SK-N-SH (cell line): ENCODE results near the gene CHST15. TPM values are rescaled to one million over a fixed set of nuclear protein-coding genes. Genes with fewer than 3 reads are reported as not detected.
"Not testable (repeated sequence)": the region's sequence is repeated elsewhere in the genome, so short reads cannot be mapped to it uniquely, and the experiment has no call there.

Experiments
- CTCF ChIA-PET: fragments of 300-600, 350-600 bp; formaldehyde crosslinking; extraction: SDS; loops from one replicate; lab custom pipeline; 2021; lab: Yijun Ruan, JAX
- POLR2A ChIA-PET: fragments of 350-600 bp; sonication (Branson Sonifier 250); formaldehyde crosslinking; extraction: SDS; loops from one replicate; lab custom pipeline; 2020; ENCODE audit warnings: antibody characterized with exemption, inconsistent platforms; lab: Yijun Ruan, JAX
- DNase-seq: peaks from one replicate; pipeline ENCODE4 v3.0.0; 2012
- H2AFZ ChIP-seq: fragments of 200-600 bp; sonication (generic); 2 replicates; pipeline ENCODE4 v1.8.1; 2016; ENCODE audit warnings: antibody characterized with exemption, mild to moderate bottlenecking, low read depth
- H3F3A ChIP-seq: fragments of 200-600 bp; sonication (generic); replicated peaks from 2 replicates; pipeline ENCODE3; 2016; ENCODE audit warnings: antibody characterized with exemption, mild to moderate bottlenecking; ENCODE audit not compliant: insufficient read depth
- H3K27ac ChIP-seq, 2 experiments: fragments of 200-500 bp in 1 of 2; fragments of 200-600 bp in 1 of 2; sonication (Bioruptor generic) in 1 of 2; sonication (generic), shearing (Covaris generic) in 1 of 2; 2 replicates each; pipeline versions ENCODE4 v1.5.1 to v1.6.1; 2014 to 2016; ENCODE audit warnings: low read depth in 2 of 2, inconsistent platforms in 1 of 2, low read length in 1 of 2, mild to moderate bottlenecking in 1 of 2, mixed read lengths in 1 of 2
- H3K27me3 ChIP-seq: fragments of 200-600 bp; sonication (generic), shearing (Covaris generic); 2 replicates; pipeline ENCODE4 v1.6.1; 2016; ENCODE audit warnings: mixed run types; ENCODE audit not compliant: insufficient read depth
- H3K36me3 ChIP-seq, 2 experiments: fragments of 200-500 bp in 1 of 2; fragments of 200-600 bp in 1 of 2; sonication (Bioruptor generic) in 1 of 2; sonication (generic) in 1 of 2; replicated peaks in 1 of 2; 2 replicates each; pipeline versions ENCODE3 to v1.5.1; 2014 to 2016; ENCODE audit warnings: low read length in 1 of 2, mild to moderate bottlenecking in 1 of 2; ENCODE audit not compliant: insufficient read depth in 2 of 2, control insufficient read depth in 1 of 2
- H3K4me1 ChIP-seq, 2 experiments: fragments of 200-500 bp in 1 of 2; fragments of 200-600 bp in 1 of 2; sonication (Bioruptor generic) in 1 of 2; sonication (generic), shearing (Covaris generic) in 1 of 2; 2 replicates each; pipeline versions ENCODE4 v1.5.1 to v1.6.1; 2014 to 2016; ENCODE audit warnings: low read depth in 1 of 2, low read length in 1 of 2, mixed run types in 1 of 2; ENCODE audit not compliant: insufficient read depth in 2 of 2, control insufficient read depth in 1 of 2
- H3K4me2 ChIP-seq: fragments of 200-600 bp; sonication (generic), shearing (Covaris generic); 2 replicates; pipeline ENCODE4 v1.6.1; 2017; ENCODE audit warnings: mixed run types
- H3K4me3 ChIP-seq, 2 experiments: fragments of 200-500 bp in 1 of 2; fragments of 200-600 bp in 1 of 2; sonication (Bioruptor generic) in 1 of 2; sonication (generic), shearing (Covaris generic) in 1 of 2; 2 replicates each; pipeline versions ENCODE4 v1.5.1 to v1.8.1; 2014 to 2016; ENCODE audit warnings: low read depth in 2 of 2, inconsistent platforms in 1 of 2, low read length in 1 of 2, mild to moderate bottlenecking in 1 of 2, mixed read lengths in 1 of 2, moderate library complexity in 1 of 2
- H3K79me2 ChIP-seq: fragments of 200-600 bp; sonication (generic); 2 replicates; pipeline ENCODE4 v1.8.1; 2017; ENCODE audit warnings: mild to moderate bottlenecking; ENCODE audit not compliant: insufficient read depth
- H3K9ac ChIP-seq: fragments of 200-600 bp; sonication (generic); 2 replicates; pipeline ENCODE4 v1.6.1; 2017; ENCODE audit warnings: mixed run types
- H3K9me2 ChIP-seq: fragments of 200-600 bp; sonication (generic); 2 replicates; pipeline ENCODE4 v1.6.1; 2017; ENCODE audit warnings: mixed run types
- H3K9me3 ChIP-seq: fragments of 200-600 bp; sonication (generic); 2 replicates; pipeline ENCODE4 v1.6.1; 2017; ENCODE audit warnings: mixed run types, mild to moderate bottlenecking, moderate library complexity
- H4K20me1 ChIP-seq: fragments of 200-600 bp; sonication (generic); 2 replicates; pipeline ENCODE4 v1.6.1; 2017; ENCODE audit warnings: mild to moderate bottlenecking, mixed run types; ENCODE audit not compliant: insufficient read depth
- EP300 ChIP-seq, 2 experiments: IDR thresholded peaks; 2 replicates each; pipeline versions ENCODE4 v1.4.0 to v1.6.1; 2012; ENCODE audit warnings: borderline replicate concordance in 1 of 2, low read depth in 1 of 2, low read length in 1 of 2
- FOXM1 ChIP-seq: IDR thresholded peaks from 2 replicates; pipeline ENCODE4 v1.4.0; 2012; ENCODE audit warnings: low read depth, mild to moderate bottlenecking
- IRF3 ChIP-seq: fragments of 150-350 bp; IDR thresholded peaks from 2 replicates; pipeline ENCODE4 v1.6.1; 2016; ENCODE audit warnings: mild to moderate bottlenecking, low read depth, low read length
- NFIC ChIP-seq: IDR thresholded peaks from 2 replicates; pipeline ENCODE4 v1.4.0; 2012; ENCODE audit warnings: borderline replicate concordance
- RXRA ChIP-seq: IDR thresholded peaks from 2 replicates; pipeline ENCODE4 v1.4.0; 2012; ENCODE audit warnings: low read depth, mild to moderate bottlenecking, borderline replicate concordance
- SIN3A ChIP-seq: IDR thresholded peaks from 2 replicates; pipeline ENCODE4 v1.6.1; 2012; ENCODE audit warnings: low read depth, mild to moderate bottlenecking, low read length, moderate library complexity, borderline replicate concordance
- TCF12 ChIP-seq: IDR thresholded peaks from 2 replicates; pipeline ENCODE4 v1.4.0; 2012
- TEAD4 ChIP-seq: IDR thresholded peaks from 2 replicates; pipeline ENCODE4 v1.4.0; 2012; ENCODE audit warnings: mild to moderate bottlenecking, borderline replicate concordance; ENCODE audit not compliant: insufficient read depth
- WGBS: methylation state at CpG from one replicate; pipeline ENCODE4 v1.1.6; 2017; ENCODE audit warnings: low lambda C conversion rate; 5-methylcytosine and 5-hydroxymethylcytosine counted together
- polyA plus RNA-seq, 3 experiments: library from polyadenylated mRNA; depleted of rRNA; stranded (reverse); fragments of >200 nt; gene quantifications; 2 replicates each; pipeline ENCODE4 v1.2.3, GENCODE V29; 2012

CHST15 gene
- polyA plus RNA-seq, 1 of the 3 experiments (the other 2 are of a cell fraction): 0.02 TPM

- Histone ChIP-seq H3K36me3 (no peaks in the 10 kb centered on the region), H3K9me3 (no peaks in the 10 kb centered on the region), H3K79me2 (no peaks in the 10 kb centered on the region), H3F3A (no peaks in the 10 kb centered on the region), H2AFZ (no peak overlapping the region), H4K20me1 (no peaks in the 10 kb centered on the region), H3K4me2 (no peak overlapping the region), H3K4me3 (no peak overlapping the region), H3K27ac (no peak overlapping the region), H3K9me2 (no peaks in the 10 kb centered on the region), H3K9ac (no peak overlapping the region), H3K4me1 (peaks cover 0 to under 1% of the 10 kb centered on the region in 2 experiments; a peak in 1 of 4 replicates), H3K27me3 (no peaks in the 10 kb centered on the region; the same call in 1 of the 2 replicates)
- 50% methylated on average over 10 of the region's 10 CpGs for WGBS
- ChIA-PET CTCF (interaction anchor here (1.3 kb wide), 1 partner anchor 8 kb away, joined by 3 read pairs; no protein-coding TSS in a partner anchor), POLR2A (no interaction called here)
- TF ChIP-seq RXRA (no peak), TCF12 (no peak), TEAD4 (no peak), NFIC (no peak), IRF3 (no peak), SIN3A (no peak), EP300 (IDR thresholded peaks at IDR 0.05; ENCODE audit: borderline replicate concordance in 1 of 2, low read depth in 1 of 2, low read length in 1 of 2) (no peak), FOXM1 (no peak)
- no peak for DNase-seq
Measured at GRCh38 chr10:124097883-124098282, 4.5 kb upstream of the CHST15 start.

GRCh38 chr10:124096494-124096893 lies 3.1 kb upstream of the CHST15 start:
- H3K9ac ChIP-seq: no peak overlapping the region
- no peaks in the 10 kb centered on the region for H3K79me2 ChIP-seq
- no peak for DNase-seq
- POLR2A ChIA-PET: no interaction called here
- H3K4me1 ChIP-seq: peaks cover 0 to 2% of the 10 kb centered on the region in 2 experiments; a peak in 1 of 4 replicates
- H3F3A ChIP-seq: no peaks in the 10 kb centered on the region
- no peaks in the 10 kb centered on the region for H3K9me3 ChIP-seq
- no peak overlapping the region for H3K27ac ChIP-seq
- CTCF ChIA-PET: interaction anchor here (0.6 to 1.4 kb wide), 2 partner anchors 102 to 293 kb away, joined by 3 read pairs; no protein-coding TSS in a partner anchor
- whole genome bisulfite sequencing: 62% methylated on average over 2 of the region's 2 CpGs
- H4K20me1 ChIP-seq: no peaks in the 10 kb centered on the region
- H3K36me3 ChIP-seq: no peaks in the 10 kb centered on the region
- no peaks in the 10 kb centered on the region for H3K9me2 ChIP-seq
- no peak overlapping the region for H2AFZ ChIP-seq
- no peak overlapping the region for H3K4me3 ChIP-seq
- no peak for TF ChIP-seq NFIC
- no peak overlapping the region for H3K4me2 ChIP-seq
- no peaks in the 10 kb centered on the region; the same call in 1 of the 2 replicates for H3K27me3 ChIP-seq

- DNase-seq, H3K36me3 ChIP-seq, H3K4me3 ChIP-seq, H3K9me3 ChIP-seq, H3F3A ChIP-seq, H3K27ac ChIP-seq, H3K79me2 ChIP-seq, H2AFZ ChIP-seq, H3K4me2 ChIP-seq, H3K4me1 ChIP-seq, H3K27me3 ChIP-seq, H3K9me2 ChIP-seq, POLR2A ChIA-PET, H3K9ac ChIP-seq, H4K20me1 ChIP-seq: not testable (repeated sequence)
- WGBS: 71% methylated on average over 15 of the region's 16 CpGs
- CTCF ChIA-PET: interaction anchor here (1.3 to 1.4 kb wide), 2 partner anchors 101 to 293 kb away, joined by 3 to 6 read pairs; no protein-coding TSS in a partner anchor
Measured at GRCh38 chr10:124095801-124096200, 2.4 kb upstream of the CHST15 start.
